ENCODE measurements around the gene LCLAT1. TPM values are rescaled to one million over a fixed set of nuclear protein-coding genes. Genes with fewer than 3 reads are reported as not detected.

LCLAT1 gene
- total RNA-seq, 1 experiment from 2014 or later = 32.9 TPM

DNA sequence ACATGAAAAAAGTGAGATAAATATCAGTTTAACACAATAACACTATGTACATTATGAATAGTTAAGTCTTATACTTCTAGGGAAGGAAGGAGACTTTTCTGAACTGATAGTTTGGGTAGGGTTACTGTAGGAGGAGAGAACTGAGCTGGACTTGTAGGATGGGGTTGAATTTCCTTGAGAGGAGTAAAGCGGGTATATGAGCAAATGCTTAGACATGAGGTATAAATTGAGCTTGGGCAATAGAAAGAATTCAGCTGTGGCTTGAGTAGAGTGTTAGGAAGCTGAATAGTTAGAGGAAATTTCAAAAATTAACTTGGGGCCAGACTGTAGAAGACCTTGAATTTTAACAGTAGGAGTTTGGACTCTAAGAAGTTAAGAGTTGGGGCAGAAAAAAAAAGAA, 45.1 kb downstream of the LCLAT1 start:
- H3K4ac ChIP-seq (ENCODE audit: low read depth, low read length) = no peak overlapping the region
- no peak overlapping the region for H4K5ac ChIP-seq (ENCODE audit: insufficient read length, low read depth, low read length)
- H2BK5ac ChIP-seq (ENCODE audit: insufficient read length, low read length) = no peak overlapping the region
- H2AFZ ChIP-seq (ENCODE audit: low read length) = no peak overlapping the region
- H3T11ph ChIP-seq (ENCODE audit: low read length) = no peak overlapping the region
- no peaks in the 10 kb centered on the region for H3K27me3 Mint-ChIP-seq (ENCODE audit: low read depth)
- H3K4me2 ChIP-seq (ENCODE audit: insufficient read depth, insufficient read length, low read length) = no peak overlapping the region
- H3K4me3 Mint-ChIP-seq = no peak overlapping the region
- H3K79me1 ChIP-seq (ENCODE audit: insufficient read depth, low read depth, low read length, poor library complexity, severe bottlenecking) = peaks cover 2% of the 10 kb centered on the region
- H4K20me1 ChIP-seq (ENCODE audit: control insufficient read depth, insufficient read depth, insufficient read length) = no peaks in the 10 kb centered on the region
- TF ChIP-seq CTCF (conservative IDR thresholded peaks at IDR 0.05) = no peak
- H2BK12ac ChIP-seq (ENCODE audit: insufficient read length, low read depth, low read length) = no peak overlapping the region
- H3K27ac ChIP-seq (ENCODE audit: insufficient read length, low read depth, low read length) = no peak overlapping the region
- H3K9me3 Mint-ChIP-seq = peaks cover 8 to 11% of the 10 kb centered on the region in 2 experiments; a peak in 3 of 5 replicates
- H3K27me3 ChIP-seq (ENCODE audit: insufficient read depth, low read length) = no peaks in the 10 kb centered on the region
- H4K8ac ChIP-seq (replicated peaks; ENCODE audit: insufficient read length, low read depth, low read length) = no peak overlapping the region
- H2BK15ac ChIP-seq (ENCODE audit: low read depth, low read length) = no peak overlapping the region
- H2BK20ac ChIP-seq (ENCODE audit: low read depth, low read length, poor library complexity, severe bottlenecking) = no peak overlapping the region
- peaks cover 0 to 4% of the 10 kb centered on the region in 2 experiments; a peak in 3 of 4 replicates for H3K4me1 Mint-ChIP-seq
- H3K56ac ChIP-seq (ENCODE audit: insufficient read length, low read depth, low read length) = no peak overlapping the region
- no peak overlapping the region for H3K27ac Mint-ChIP-seq
- no peak overlapping the region for H3K23ac ChIP-seq (ENCODE audit: insufficient read length, low read depth, low read length)
- H3K14ac ChIP-seq (ENCODE audit: insufficient read depth, low read length) = no peak overlapping the region
- DNase-seq = no peak
- no peak overlapping the region for H3K9ac ChIP-seq (ENCODE audit: extremely low read depth, insufficient read length, low read length)
- no peaks in the 10 kb centered on the region; the same call in 1 of the 2 replicates for H3K79me2 ChIP-seq (ENCODE audit: insufficient read depth, low read length)
- H2BK120ac ChIP-seq (ENCODE audit: low read depth, low read length, poor library complexity, severe bottlenecking) = no peak overlapping the region
- H3K36me3 Mint-ChIP-seq (ENCODE audit: insufficient read depth in 1 of 3, low read depth in 3 of 3) = peaks cover 10 to 17% (median 13%) of the 10 kb centered on the region in 3 experiments
- no peaks in the 10 kb centered on the region for H3K9me3 ChIP-seq (ENCODE audit: control insufficient read depth, low read depth, low read length)
- H4K91ac ChIP-seq (ENCODE audit: insufficient read length, low read depth, low read length) = no peak overlapping the region
- no CpG with 5 or more reads among the region's 1 CpG for WGBS (ENCODE audit: extremely low coverage, insufficient read length, low lambda C conversion rate)
- no peak overlapping the region for H3K18ac ChIP-seq (ENCODE audit: insufficient read length, low read depth, low read length)
- no peak overlapping the region for H2AK5ac ChIP-seq (ENCODE audit: insufficient read length, low read length)
- H3K23me2 ChIP-seq (ENCODE audit: insufficient read length, low read depth, low read length, poor library complexity, severe bottlenecking) = no peaks in the 10 kb centered on the region
- H3K4me1 ChIP-seq (ENCODE audit: insufficient read depth, low read length) = no peaks in the 10 kb centered on the region

All from H9 (cell line).